GM19438 (cell line): ENCODE data around the gene CD200R1L.

Source experiments
- ATAC-seq: cut with Tn5 transposase; IDR thresholded peaks from one replicate; pipeline ENCODE4 v1.9.1; 2021; ENCODE audit warnings: low read depth; ENCODE audit not compliant: unreplicated experiment

CD200R1L gene

GRCh38 chr3:112770032-112770626 is 76.5 kb downstream of the CD200R1L start:
- no peak for ATAC-seq

- no peak for ATAC-seq
Measured at GRCh38 chr3:112769286-112769978, 77.2 kb downstream of the CD200R1L start.

GRCh38 chr3:112767777-112768176 is 78.9 kb downstream of the CD200R1L start:
- ATAC-seq, result no peak

- ATAC-seq, result no peak
Measured at GRCh38 chr3:112767177-112767576, 79.5 kb downstream of the CD200R1L start.
